Islet of Langerhans (tissue), 1 donor: Measurements from ENCODE around the gene PPP1R12B.
"Not testable (repeated sequence)": the region's sequence is repeated elsewhere in the genome, so short reads cannot be mapped to it uniquely, and the experiment has no call there.

Experiments used
- FAIRE-seq: peaks from one replicate; lab custom pipeline; 2011; peaks lifted over from hg19 to GRCh38; lab: Jason Lieb, UNC

PPP1R12B gene

GRCh38 chr1:202403381-202403780 is 54.9 kb downstream of the PPP1R12B start:
- FAIRE-seq, result not testable (repeated sequence)

GRCh38 chr1:202405928-202406327 is 57.4 kb downstream of the PPP1R12B start:
- no peak for FAIRE-seq

- not testable (repeated sequence) for FAIRE-seq
Measured at GRCh38 chr1:202406896-202407295, 58.4 kb downstream of the PPP1R12B start.

DNA sequence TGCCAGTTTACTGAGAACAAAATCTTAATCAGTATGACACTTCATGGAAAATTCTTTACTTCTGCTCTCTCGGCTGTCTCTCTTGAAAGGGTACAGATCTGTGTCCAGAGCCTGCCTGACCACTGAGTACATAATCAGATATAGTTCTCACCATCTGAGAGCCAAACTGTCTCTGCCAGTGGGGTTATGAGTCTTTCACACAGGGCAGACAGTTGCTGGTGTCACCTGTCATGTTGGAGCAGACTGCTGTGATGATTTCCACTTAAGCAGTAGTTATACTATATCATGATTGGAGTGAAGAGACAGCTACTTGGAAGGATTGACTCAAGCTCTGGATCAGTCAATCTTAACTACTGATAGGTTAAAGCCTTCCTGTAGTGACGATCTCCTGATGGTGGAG is 58.9 kb downstream of the PPP1R12B start:
- FAIRE-seq, result not testable (repeated sequence)

- FAIRE-seq, result not testable (repeated sequence)
Measured at GRCh38 chr1:202410251-202410650, 61.8 kb downstream of the PPP1R12B start.

- FAIRE-seq, result not testable (repeated sequence)
Measured at GRCh38 chr1:202410854-202411357, 62.4 kb downstream of the PPP1R12B start.

- no peak for FAIRE-seq
Measured at GRCh38 chr1:202411422-202411821, 62.9 kb downstream of the PPP1R12B start.

DNA sequence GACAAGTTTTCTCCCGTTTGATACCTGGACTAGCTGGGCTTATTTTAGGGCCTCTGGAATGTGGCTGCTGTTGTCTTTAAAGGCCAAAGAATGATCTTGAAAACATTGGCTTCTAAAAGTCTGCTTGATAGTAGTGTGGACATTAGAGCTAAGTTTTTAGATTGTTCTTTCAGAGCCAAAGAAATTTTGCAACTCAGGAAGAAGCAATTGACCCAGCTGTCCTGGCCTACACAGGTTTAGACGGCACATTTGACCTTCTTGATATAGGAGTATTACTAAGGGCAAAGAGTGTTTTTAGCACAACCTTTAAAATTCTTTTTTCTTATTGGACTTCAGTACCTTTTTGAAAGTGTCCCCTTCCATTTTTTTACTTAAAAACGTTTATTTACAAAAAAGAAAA is 63.9 kb downstream of the PPP1R12B start:
- not testable (repeated sequence) for FAIRE-seq

DNA sequence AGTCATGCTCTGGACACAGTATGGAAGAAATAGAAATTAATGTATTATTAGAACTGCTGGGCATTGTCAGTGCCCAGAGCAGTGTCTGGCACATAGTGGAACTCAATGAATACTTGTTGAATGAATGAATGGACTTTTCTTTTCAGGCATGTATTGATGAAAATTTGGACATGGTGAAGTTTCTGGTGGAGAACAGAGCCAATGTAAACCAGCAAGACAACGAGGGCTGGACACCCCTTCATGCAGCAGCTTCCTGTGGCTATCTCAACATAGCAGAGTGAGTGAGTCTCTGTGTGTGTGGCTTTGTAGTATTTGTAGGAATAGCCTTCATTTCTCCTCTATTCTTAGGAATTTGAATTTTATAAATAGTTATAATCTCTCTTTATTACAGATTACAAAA is 68.1 kb downstream of the PPP1R12B start:
- FAIRE-seq, result no peak

DNA sequence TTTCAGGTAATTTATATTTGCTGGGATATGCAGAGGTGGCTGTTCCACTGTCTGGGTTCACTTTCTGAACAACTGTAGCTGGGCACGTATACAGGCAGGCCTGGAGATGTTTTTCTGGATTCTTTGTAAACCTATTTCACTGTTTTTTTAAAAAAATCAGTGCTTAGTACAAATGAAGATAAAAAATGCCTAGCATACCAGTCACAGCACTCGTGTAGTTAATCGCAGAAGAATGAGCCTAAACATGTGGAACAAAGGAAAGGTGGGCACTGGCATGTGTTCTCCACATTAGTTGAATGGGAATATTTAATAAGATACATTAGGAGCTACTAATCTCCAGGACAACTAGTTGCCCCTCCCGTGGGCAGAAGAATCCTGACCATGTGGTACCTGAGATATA is 68.6 kb downstream of the PPP1R12B start:
- not testable (repeated sequence) for FAIRE-seq

- FAIRE-seq, result not testable (repeated sequence)
Measured at GRCh38 chr1:202417762-202418201, 69.3 kb downstream of the PPP1R12B start.

GRCh38 chr1:202419731-202420130 is 71.2 kb downstream of the PPP1R12B start:
- FAIRE-seq, result not testable (repeated sequence)

- not testable (repeated sequence) for FAIRE-seq
Measured at GRCh38 chr1:202420422-202421094, 72.1 kb downstream of the PPP1R12B start.

DNA sequence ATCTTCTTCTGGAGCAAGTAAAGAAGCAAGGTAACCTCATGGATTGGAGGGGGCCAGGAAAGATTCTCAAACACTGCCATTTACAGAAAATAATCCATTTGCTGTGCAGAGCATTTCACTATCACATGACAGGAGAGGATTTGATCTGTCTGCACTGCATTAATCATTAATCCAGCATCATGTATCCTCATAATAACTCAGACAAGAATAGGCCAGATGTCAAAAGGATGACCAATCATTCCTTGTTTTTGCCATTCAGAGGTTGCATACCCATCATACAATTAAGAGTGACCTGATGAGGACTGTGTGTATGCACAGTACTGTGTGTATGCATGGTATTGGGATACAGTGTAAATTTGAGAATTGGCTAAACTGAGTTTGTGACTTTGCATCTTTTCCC is 74.2 kb downstream of the PPP1R12B start:
- FAIRE-seq, result not testable (repeated sequence)

DNA sequence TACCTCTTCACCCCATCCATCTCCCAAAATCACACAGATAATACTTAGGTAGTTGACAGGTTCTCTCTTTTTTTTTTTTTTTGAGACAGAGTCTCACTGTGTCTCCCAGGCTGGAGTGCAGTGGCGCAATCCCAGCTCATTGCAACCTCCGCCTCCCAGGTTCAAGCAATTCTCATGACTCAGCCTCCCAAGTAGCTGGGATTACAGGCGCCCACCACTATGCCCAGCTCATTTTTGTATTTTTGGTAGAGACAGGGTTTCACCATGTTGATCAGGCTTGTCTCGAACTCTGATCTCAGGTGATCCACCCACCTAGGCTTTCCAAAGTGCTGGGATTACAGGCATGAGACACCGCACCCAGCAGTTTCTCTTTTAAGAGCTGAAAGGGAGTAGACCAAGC is 75.8 kb downstream of the PPP1R12B start:
- not testable (repeated sequence) for FAIRE-seq

DNA sequence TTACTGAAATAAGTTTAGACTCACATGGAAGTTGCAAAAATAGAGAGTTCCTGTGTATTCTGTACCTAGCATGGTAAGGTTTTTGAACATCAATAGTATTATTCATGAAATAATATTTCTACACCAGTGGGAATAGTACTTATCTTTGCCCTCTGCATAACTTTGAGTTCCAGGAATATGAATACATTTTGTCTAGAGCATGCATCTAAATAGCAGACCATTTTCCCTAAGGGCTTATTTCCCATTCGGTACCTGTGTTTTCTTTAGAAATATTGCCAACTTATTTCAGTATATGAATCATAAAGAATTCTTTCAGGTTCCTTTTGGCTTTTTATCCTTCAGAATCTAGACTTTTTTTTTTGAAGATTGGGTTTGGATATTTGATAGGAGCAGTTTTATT is 81.6 kb downstream of the PPP1R12B start:
- not testable (repeated sequence) for FAIRE-seq

DNA sequence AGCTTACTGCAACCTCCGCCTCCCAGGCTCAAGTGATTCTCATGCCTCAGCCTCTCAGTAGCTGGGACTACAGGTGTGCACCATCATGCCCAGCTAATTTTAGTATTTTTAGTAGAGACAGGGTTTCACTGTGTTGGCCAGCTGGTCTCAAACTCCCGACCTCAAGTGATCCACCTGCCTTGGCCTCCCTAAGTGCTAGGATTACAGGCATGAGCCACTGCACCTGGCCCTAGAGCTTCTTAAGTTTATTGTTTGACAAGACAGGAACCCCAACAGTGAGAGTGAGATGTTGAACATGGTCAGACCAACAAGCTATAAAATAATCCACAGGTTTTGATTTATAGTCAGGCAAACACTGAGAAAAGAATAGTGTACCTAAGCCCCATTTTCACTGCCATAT is 83.8 kb downstream of the PPP1R12B start:
- not testable (repeated sequence) for FAIRE-seq

DNA sequence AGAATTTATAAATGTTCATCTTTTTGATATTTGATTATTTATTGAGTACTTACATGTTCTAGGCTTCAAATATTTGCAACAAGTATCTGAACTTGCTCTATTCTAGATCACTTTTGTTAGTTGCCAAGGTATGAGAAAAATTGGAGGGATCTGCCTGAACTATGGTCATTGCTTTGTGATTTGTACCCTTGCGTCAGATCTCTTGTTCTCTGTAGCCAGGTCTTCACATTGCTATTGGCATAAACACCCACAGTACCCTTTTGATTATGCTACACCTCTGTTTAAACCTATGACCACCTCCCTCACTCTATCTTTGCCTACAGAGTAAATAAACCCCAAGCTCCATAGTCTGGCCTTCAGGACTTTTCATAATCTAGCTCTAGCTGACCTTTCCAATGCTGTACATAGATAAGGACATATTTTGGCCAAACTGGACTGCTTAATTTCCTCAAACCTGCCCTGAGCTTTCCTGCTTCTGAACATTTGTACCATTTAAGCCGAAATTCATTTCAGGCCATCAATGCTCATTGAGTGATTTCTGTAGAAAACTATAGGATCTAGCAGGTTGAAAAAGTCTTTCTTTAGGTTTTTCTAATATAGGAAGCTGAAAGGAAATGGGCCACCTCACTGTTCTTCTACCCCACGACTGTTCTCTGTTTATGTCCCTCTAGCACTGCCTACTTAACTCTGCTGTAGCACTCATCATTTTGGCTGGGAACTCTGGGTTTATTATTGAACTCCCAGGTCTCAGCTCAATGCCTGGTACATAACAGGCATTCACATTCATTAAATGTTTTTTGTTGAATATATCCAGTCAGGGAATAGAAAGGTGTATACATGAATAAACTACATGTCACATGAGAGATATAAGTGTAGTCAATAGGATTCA is 84.9 kb downstream of the PPP1R12B start:
- no peak for FAIRE-seq

- no peak for FAIRE-seq
Measured at GRCh38 chr1:202434059-202434458, 85.6 kb downstream of the PPP1R12B start.

DNA sequence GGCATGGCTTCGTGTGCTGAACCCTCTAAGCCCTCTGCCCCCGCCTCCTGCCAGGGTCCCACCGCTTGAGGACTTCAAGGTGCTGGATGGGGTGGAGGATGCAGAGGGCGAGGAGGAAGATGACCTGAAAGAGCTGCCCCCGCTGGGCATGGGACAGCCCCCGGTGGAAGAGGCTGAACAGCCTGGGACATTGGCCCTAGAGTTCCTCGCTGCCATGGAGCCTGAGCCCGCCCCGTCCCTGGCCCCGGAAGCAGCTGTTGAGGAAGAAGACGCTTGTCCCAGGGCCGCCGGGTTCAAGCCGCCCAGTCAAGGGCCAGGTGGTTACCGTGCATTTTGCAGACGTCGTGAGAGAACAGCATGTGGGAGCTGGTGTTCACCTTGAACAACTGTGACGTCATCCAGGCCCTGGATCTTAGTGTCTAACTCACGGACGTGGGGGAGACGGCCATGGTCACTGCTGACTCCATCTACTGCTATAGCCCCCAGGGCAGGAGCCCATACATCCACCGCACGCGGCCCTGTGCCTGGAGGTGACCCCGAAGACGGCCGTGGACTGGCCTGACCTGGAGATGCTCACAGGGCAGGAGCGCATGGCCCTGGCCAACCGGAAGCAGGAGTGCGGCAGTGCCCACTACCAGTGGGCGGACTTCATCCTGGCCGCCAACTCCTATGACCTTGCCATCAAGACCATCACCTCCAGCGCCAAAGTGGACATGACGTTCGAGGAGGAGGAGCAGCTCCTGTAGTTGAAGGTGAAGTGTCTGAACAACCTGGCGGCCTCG is 90.1 kb downstream of the PPP1R12B start:
- FAIRE-seq, result no peak

DNA sequence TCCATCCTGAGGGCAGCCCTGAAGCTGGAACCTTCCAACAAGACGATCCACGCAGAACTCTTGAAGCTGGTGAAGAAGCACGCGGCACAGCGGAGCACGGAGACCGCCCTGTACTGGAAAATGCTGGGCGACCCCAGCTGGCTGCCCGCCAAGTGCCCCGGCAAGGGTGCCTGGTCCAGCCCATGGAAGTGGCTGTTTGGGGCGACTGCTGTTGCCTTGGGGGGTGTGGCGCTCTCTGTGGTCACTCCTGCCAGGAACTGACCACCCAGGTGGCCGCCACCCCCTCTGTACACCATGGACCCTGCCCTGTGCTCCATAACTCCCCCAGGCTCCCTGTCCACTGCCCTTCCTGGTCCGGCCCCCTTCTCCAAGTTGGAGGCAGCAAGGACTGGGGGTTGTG is 90.8 kb downstream of the PPP1R12B start:
- FAIRE-seq, result no peak

GRCh38 chr1:202448140-202448539 is 99.6 kb downstream of the PPP1R12B start:
- not testable (repeated sequence) for FAIRE-seq
